ENCODE results near the gene GPR37L1. TPM values are rescaled to one million over a fixed set of nuclear protein-coding genes. Genes with fewer than 3 reads are reported as not detected.

Gene GPR37L1
- total RNA-seq, 1 donor from 2014 or later, result not detected

DNA sequence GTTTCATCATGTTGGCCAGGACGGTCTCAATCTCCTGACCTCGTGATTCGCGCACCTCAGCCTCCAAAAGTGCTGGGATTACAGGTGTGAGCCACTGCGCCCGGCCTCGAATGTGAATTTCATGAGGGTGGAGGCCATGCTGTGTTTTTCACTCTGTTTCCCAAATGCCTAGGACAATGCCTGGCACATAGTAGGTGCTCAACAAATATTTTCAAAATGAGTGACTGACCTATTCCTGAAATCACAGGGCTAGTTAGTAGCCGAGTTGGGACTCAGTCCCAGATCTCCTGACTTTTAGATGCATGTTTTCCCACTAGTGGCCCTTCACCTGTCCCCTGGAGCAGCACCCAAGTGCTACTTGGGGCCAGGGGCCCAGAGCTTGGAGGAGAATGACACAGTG, 6.4 kb upstream of the GPR37L1 start:
- Mint-ChIP-seq H3K36me3 (ENCODE audit: low read depth) (no peaks in the 10 kb centered on the region), H3K27ac (no peak overlapping the region), H3K27me3 (peaks cover 2% of the 10 kb centered on the region), H3K4me1 (peaks cover 1% of the 10 kb centered on the region), H3K9me3 (no peaks in the 10 kb centered on the region), H3K4me3 (no peak overlapping the region)
- ChIA-PET CTCF (no interaction called here), POLR2A (no interaction called here)
- DNase-seq (no peak), ATAC-seq (ENCODE audit: low read depth) (no peak)
- intact Hi-C loops (cut with micrococcal nuclease), result loop anchor here (5.0 kb wide), 1 partner anchor 109 kb away; no protein-coding TSS in a partner anchor
- TF ChIP-seq CTCF (IDR thresholded peaks at IDR 0.05), result no peak

DNA sequence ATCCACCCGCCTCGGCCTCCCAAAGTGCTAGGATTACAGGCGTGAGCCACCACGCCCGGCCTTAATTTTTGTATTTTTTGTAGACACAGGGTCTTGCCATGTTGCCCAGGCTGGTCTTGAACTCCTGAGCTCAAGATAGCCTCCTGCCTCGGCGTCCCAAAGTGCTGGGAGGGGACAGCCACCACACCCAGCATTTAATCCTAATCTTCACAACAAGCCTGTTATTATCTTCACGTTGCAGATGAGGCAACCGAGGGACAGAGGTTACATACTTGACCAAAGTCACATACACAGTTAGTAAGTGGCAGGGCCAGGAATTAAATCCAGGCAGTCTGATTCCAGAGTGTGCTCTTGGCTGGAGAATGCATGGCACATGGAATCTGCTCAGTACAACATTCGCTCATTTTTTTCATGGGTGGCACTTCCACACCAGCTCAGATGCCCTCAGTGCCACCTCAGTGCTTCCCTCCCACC, 4.8 kb upstream of the GPR37L1 start:
- intact Hi-C loops (cut with micrococcal nuclease), result loop anchor here (5.0 kb wide), 1 partner anchor 111 kb away; no protein-coding TSS in a partner anchor
- POLR2A ChIA-PET, result interaction anchor here (0.6 kb wide), 1 partner anchor 12 kb away, joined by 4 read pairs; no protein-coding TSS in a partner anchor

DNA sequence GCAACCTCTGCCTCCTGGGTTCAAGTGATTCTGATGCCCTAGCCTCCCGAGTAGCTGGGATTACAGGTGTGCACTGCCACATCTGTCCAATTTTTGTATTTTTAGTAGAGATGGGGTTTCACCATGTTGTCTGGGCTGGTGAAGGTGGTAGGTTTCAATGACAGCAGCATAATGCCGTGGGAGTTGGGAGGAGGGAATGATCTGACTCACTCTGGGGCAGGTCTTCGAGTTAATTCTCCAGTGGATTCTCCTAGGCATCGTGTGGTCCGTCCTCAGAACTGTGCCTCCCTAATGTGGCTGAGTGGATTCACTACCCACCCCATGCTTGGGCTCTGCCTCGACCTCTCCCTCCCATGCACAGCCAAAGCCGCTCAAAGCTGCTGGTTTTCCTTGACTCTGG, 1.7 kb upstream of the GPR37L1 start:
- Mint-ChIP-seq H3K27ac (no peak overlapping the region), H3K4me3 (no peak overlapping the region), H3K9me3 (no peaks in the 10 kb centered on the region), H3K4me1 (no peaks in the 10 kb centered on the region), H3K36me3 (ENCODE audit: low read depth) (no peaks in the 10 kb centered on the region), H3K27me3 (peaks cover 20% of the 10 kb centered on the region)
- intact Hi-C loops (cut with micrococcal nuclease), result no loop called here
- POLR2A ChIA-PET, result no interaction called here
- DNase-seq (no peak), ATAC-seq (ENCODE audit: low read depth) (no peak)
- TF ChIP-seq CTCF (IDR thresholded peaks at IDR 0.05), result no peak
- CTCF ChIA-PET, result no interaction called here

More for the DNA sequence above, 4.8 kb upstream of the GPR37L1 start:
- Mint-ChIP-seq H3K36me3 (ENCODE audit: low read depth) (no peaks in the 10 kb centered on the region), H3K9me3 (no peaks in the 10 kb centered on the region), H3K4me1 (peaks cover 1% of the 10 kb centered on the region), H3K27me3 (peaks cover 9% of the 10 kb centered on the region), H3K4me3 (no peak overlapping the region), H3K27ac (no peak overlapping the region)
- CTCF ChIA-PET, result interaction anchor here (1.0 kb wide), 1 partner anchor 106 kb away, joined by 3 read pairs; no protein-coding TSS in a partner anchor
- DNase-seq, result no peak
- no peak for TF ChIP-seq CTCF (IDR thresholded peaks at IDR 0.05)
- no peak for ATAC-seq (ENCODE audit: low read depth)

- ATAC-seq (ENCODE audit: low read depth) (no peak), DNase-seq (no peak)
- peaks cover 20% of the 10 kb centered on the region for H3K27me3 Mint-ChIP-seq
- intact Hi-C loops (cut with micrococcal nuclease), result no loop called here
- no peak overlapping the region for H3K27ac Mint-ChIP-seq
- no peaks in the 10 kb centered on the region for H3K9me3 Mint-ChIP-seq
- H3K4me1 Mint-ChIP-seq, result no peaks in the 10 kb centered on the region
- TF ChIP-seq CTCF (IDR thresholded peaks at IDR 0.05), result no peak
- POLR2A ChIA-PET, result interaction anchor here (0.5 kb wide), 1 partner anchor 92 kb away, joined by 4 read pairs; no protein-coding TSS in a partner anchor
- CTCF ChIA-PET, result no interaction called here
- no peak overlapping the region for H3K4me3 Mint-ChIP-seq
- no peaks in the 10 kb centered on the region for H3K36me3 Mint-ChIP-seq (ENCODE audit: low read depth)
Measured at GRCh38 chr1:202123336-202123813, 658 bp downstream of the GPR37L1 start.

GRCh38 chr1:202124142-202124541, 1.4 kb downstream of the GPR37L1 start:
- H3K9me3 Mint-ChIP-seq, result no peaks in the 10 kb centered on the region
- no peak overlapping the region for H3K4me3 Mint-ChIP-seq
- CTCF ChIA-PET, result no interaction called here
- intact Hi-C loops (cut with micrococcal nuclease), result no loop called here
- H3K27ac Mint-ChIP-seq, result no peak overlapping the region
- no peaks in the 10 kb centered on the region for H3K4me1 Mint-ChIP-seq
- peaks cover 20% of the 10 kb centered on the region for H3K27me3 Mint-ChIP-seq
- DNase-seq (no peak), ATAC-seq (ENCODE audit: low read depth) (no peak)
- H3K36me3 Mint-ChIP-seq (ENCODE audit: low read depth), result no peaks in the 10 kb centered on the region
- TF ChIP-seq CTCF (IDR thresholded peaks at IDR 0.05), result no peak
- POLR2A ChIA-PET, result no interaction called here

Data from activated B cell treated with CpG ODN at 0.5 μM for 24 hours (primary cell).